H9 (cell line): Measurements from ENCODE around the gene TRPC6. TPM values are rescaled to one million over a fixed set of nuclear protein-coding genes. Genes with fewer than 3 reads are reported as not detected.

Experiments used
- DNase-seq: peaks from one replicate; pipeline ENCODE4 v3.0.0-alpha.2; 2017
- H2AFZ ChIP-seq: one replicate; pipeline ENCODE4 v1.6.1; 2013; ENCODE audit warnings: mild to moderate bottlenecking, low read length, control low read depth, moderate library complexity
- H2AK5ac ChIP-seq: 2 replicates; pipeline ENCODE4 v1.6.1; 2013; ENCODE audit warnings: low read length, control low read depth, mixed read lengths; ENCODE audit not compliant: insufficient read length
- H2BK120ac ChIP-seq: one replicate; pipeline ENCODE4 v1.6.1; 2013; ENCODE audit warnings: low read depth, mild to moderate bottlenecking, low read length, control low read depth, inconsistent platforms; ENCODE audit not compliant: poor library complexity, severe bottlenecking
- H2BK12ac ChIP-seq: 2 replicates; pipeline ENCODE4 v1.6.1; 2013; ENCODE audit warnings: low read length, control low read depth, mixed read lengths, low read depth; ENCODE audit not compliant: insufficient read length
- H2BK15ac ChIP-seq: 2 replicates; pipeline ENCODE4 v1.6.1; 2013; ENCODE audit warnings: low read depth, low read length, control low read depth
- H2BK20ac ChIP-seq: one replicate; pipeline ENCODE4 v1.6.1; 2013; ENCODE audit warnings: low read depth, mild to moderate bottlenecking, low read length, control low read depth, inconsistent platforms; ENCODE audit not compliant: poor library complexity, severe bottlenecking
- H2BK5ac ChIP-seq: 2 replicates; pipeline ENCODE4 v1.6.1; 2013; ENCODE audit warnings: low read length, control low read depth, mixed read lengths; ENCODE audit not compliant: insufficient read length
- H3K14ac ChIP-seq: 2 replicates; pipeline ENCODE4 v1.6.1; 2013; ENCODE audit warnings: low read length, control low read depth; ENCODE audit not compliant: insufficient read depth
- H3K18ac ChIP-seq: 2 replicates; pipeline ENCODE4 v1.6.1; 2013; ENCODE audit warnings: low read depth, mild to moderate bottlenecking, mixed read lengths, low read length, control low read depth; ENCODE audit not compliant: insufficient read length
- H3K23ac ChIP-seq: 2 replicates; pipeline ENCODE4 v1.6.1; 2013; ENCODE audit warnings: low read length, control low read depth, mixed read lengths, low read depth; ENCODE audit not compliant: insufficient read length
- H3K23me2 ChIP-seq: 2 replicates; pipeline ENCODE4 v1.6.1; 2013; ENCODE audit warnings: low read depth, mild to moderate bottlenecking, mixed read lengths, low read length, control low read depth; ENCODE audit not compliant: insufficient read length, poor library complexity, severe bottlenecking
- H3K27ac ChIP-seq: 2 replicates; pipeline ENCODE4 v1.5.1; 2013; ENCODE audit warnings: low read length, control low read depth, mixed read lengths, low read depth; ENCODE audit not compliant: insufficient read length
- H3K27me3 ChIP-seq: 2 replicates; pipeline ENCODE4 v1.6.1; 2013; ENCODE audit warnings: low read length, control low read depth, inconsistent platforms; ENCODE audit not compliant: insufficient read depth
- H3K4ac ChIP-seq: 2 replicates; pipeline ENCODE4 v1.6.1; 2013; ENCODE audit warnings: low read depth, mild to moderate bottlenecking, control low read depth, inconsistent platforms, low read length, moderate library complexity
- H3K4me1 ChIP-seq: 2 replicates; pipeline ENCODE4 v1.6.1; 2013; ENCODE audit warnings: low read length, control low read depth, inconsistent platforms; ENCODE audit not compliant: insufficient read depth
- H3K4me2 ChIP-seq: 2 replicates; pipeline ENCODE4 v1.6.1; 2013; ENCODE audit warnings: low read length, control low read depth, mixed read lengths; ENCODE audit not compliant: insufficient read length, insufficient read depth
- H3K56ac ChIP-seq: 2 replicates; pipeline ENCODE4 v1.6.1; 2013; ENCODE audit warnings: low read depth, mild to moderate bottlenecking, mixed read lengths, low read length, control low read depth; ENCODE audit not compliant: insufficient read length
- H3K79me1 ChIP-seq: 2 replicates; pipeline ENCODE4 v1.6.1; 2013; ENCODE audit warnings: low read depth, mild to moderate bottlenecking, moderate library complexity, low read length, control low read depth, inconsistent platforms; ENCODE audit not compliant: insufficient read depth, poor library complexity, severe bottlenecking
- H3K79me2 ChIP-seq: 2 replicates; pipeline ENCODE4 v1.6.1; 2013; ENCODE audit warnings: low read length, control low read depth, inconsistent platforms; ENCODE audit not compliant: insufficient read depth
- H3K9ac ChIP-seq: 2 replicates; pipeline ENCODE4 v1.6.1; 2013; ENCODE audit warnings: low read length, control low read depth, mixed read lengths; ENCODE audit not compliant: insufficient read length; ENCODE audit errors: extremely low read depth
- H3K9me3 ChIP-seq: one replicate; pipeline ENCODE4 v1.6.1; 2013; ENCODE audit warnings: low read depth, low read length, inconsistent platforms; ENCODE audit not compliant: control insufficient read depth
- H3T11ph ChIP-seq: one replicate; pipeline ENCODE4 v1.6.1; 2013; ENCODE audit warnings: mild to moderate bottlenecking, low read length, control low read depth, inconsistent platforms
- H4K20me1 ChIP-seq: one replicate; pipeline ENCODE4 v1.6.1; 2013; ENCODE audit not compliant: control insufficient read depth, insufficient read length, insufficient read depth
- H4K5ac ChIP-seq: 2 replicates; pipeline ENCODE4 v1.6.1; 2013; ENCODE audit warnings: low read depth, mild to moderate bottlenecking, mixed read lengths, low read length, control low read depth; ENCODE audit not compliant: insufficient read length
- H4K8ac ChIP-seq: replicated peaks from 2 replicates; pipeline ENCODE4 v1.6.1; 2013; ENCODE audit warnings: low read length, control low read depth, mixed read lengths, low read depth; ENCODE audit not compliant: insufficient read length
- H4K91ac ChIP-seq: 2 replicates; pipeline ENCODE4 v1.6.1; 2013; ENCODE audit warnings: low read depth, mild to moderate bottlenecking, moderate library complexity, mixed read lengths, low read length, control low read depth; ENCODE audit not compliant: insufficient read length
- H3K27ac Mint-ChIP-seq, 3 experiments: 2 replicates in 2 of 3; 3 replicates in 1 of 3; pipeline ENCODE4 v1.8.0; 2020 to 2021; ENCODE audit warnings: mixed read lengths in 3 of 3, mild to moderate bottlenecking in 1 of 3, moderate library complexity in 1 of 3
- H3K27me3 Mint-ChIP-seq: 2 replicates; pipeline ENCODE4 v1.8.0; 2021; ENCODE audit warnings: low read depth, mild to moderate bottlenecking, moderate library complexity, mixed read lengths
- H3K36me3 Mint-ChIP-seq, 3 experiments: 2 replicates in 2 of 3; 3 replicates in 1 of 3; pipeline ENCODE4 v1.8.0; 2020 to 2021; ENCODE audit warnings: low read depth in 3 of 3, mixed read lengths in 3 of 3; ENCODE audit not compliant: insufficient read depth in 1 of 3
- H3K4me1 Mint-ChIP-seq, 2 experiments: 2 replicates each; pipeline ENCODE4 v1.8.0; 2020; ENCODE audit warnings: mixed read lengths in 2 of 2
- H3K4me3 Mint-ChIP-seq, 2 experiments: 2 replicates in 1 of 2; 3 replicates in 1 of 2; pipeline ENCODE4 v1.8.0; 2020 to 2021; ENCODE audit warnings: mild to moderate bottlenecking in 2 of 2, mixed read lengths in 2 of 2, moderate library complexity in 1 of 2
- H3K9me3 Mint-ChIP-seq, 2 experiments: 2 replicates in 1 of 2; 3 replicates in 1 of 2; pipeline ENCODE4 v1.8.0; 2020; ENCODE audit warnings: mild to moderate bottlenecking in 2 of 2, mixed read lengths in 2 of 2, moderate library complexity in 1 of 2
- WGBS: extraction: QIAGEN DNeasy Blood & Tissue Kit; methylation state at CpG from one replicate; pipeline ENCODE4 v1.1.7; 2013; ENCODE audit warnings: missing lambda C conversion rate, low lambda C conversion rate, mixed read lengths; ENCODE audit not compliant: insufficient read length; ENCODE audit errors: extremely low coverage; 5-methylcytosine and 5-hydroxymethylcytosine counted together
- total RNA-seq: library from RNA; stranded (reverse); gene quantifications from 2 replicates; pipeline ENCODE4 v1.2.1, GENCODE V29; 2021
- TF ChIP-seq, protein P1 (sequence below): fragments of 200-600 bp; sonication (generic); conservative IDR thresholded peaks from 3 replicates; pipeline ENCODE4 v1.8.0; 2021; ENCODE audit warnings: antibody characterized with exemption, mild to moderate bottlenecking

The TRPC6 gene
- total RNA-seq, 1 experiment from 2014 or later: 14.4 TPM

DNA sequence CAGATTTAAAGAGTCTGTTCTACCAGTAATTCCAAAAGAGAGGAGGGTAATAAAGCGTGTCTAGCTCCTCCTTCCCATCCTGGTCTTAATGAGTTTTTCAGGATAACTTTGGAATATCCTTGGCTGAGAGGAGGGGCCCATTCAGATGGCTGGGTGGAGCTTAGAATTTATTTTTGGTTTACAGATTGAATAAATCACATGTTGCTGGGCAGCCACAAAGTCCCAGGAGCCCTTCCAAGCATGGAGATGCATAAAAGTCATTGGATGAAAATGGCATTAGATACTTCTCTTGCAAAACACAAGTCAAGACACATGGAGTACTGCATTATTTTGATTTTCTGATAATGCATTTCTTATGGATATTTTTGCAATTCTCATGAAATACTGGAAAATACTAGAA, 139.0 kb downstream of the TRPC6 start:
- Histone ChIP-seq H4K8ac (no peak overlapping the region), H2BK5ac (no peak overlapping the region), H2BK120ac (no peak overlapping the region), H3K56ac (no peak overlapping the region), H3K4me1 (no peaks in the 10 kb centered on the region), H3K23me2 (no peaks in the 10 kb centered on the region), H3T11ph (no peak overlapping the region), H3K18ac (no peak overlapping the region), H3K27me3 (no peaks in the 10 kb centered on the region), H3K79me2 (no peaks in the 10 kb centered on the region), H3K23ac (no peak overlapping the region), H3K27ac (no peak overlapping the region), H3K4ac (no peak overlapping the region), H4K20me1 (no peaks in the 10 kb centered on the region), H4K5ac (no peak overlapping the region), H3K4me2 (no peak overlapping the region), H2BK20ac (no peak overlapping the region), H2AK5ac (no peak overlapping the region), H3K14ac (no peak overlapping the region), H2AFZ (no peak overlapping the region), H2BK15ac (no peak overlapping the region), H3K79me1 (no peaks in the 10 kb centered on the region), H4K91ac (no peak overlapping the region), H3K9ac (no peak overlapping the region), H3K9me3 (no peaks in the 10 kb centered on the region), H2BK12ac (no peak overlapping the region)
- no peaks in the 10 kb centered on the region for H3K9me3 Mint-ChIP-seq
- no peaks in the 10 kb centered on the region for H3K27me3 Mint-ChIP-seq
- no peaks in the 10 kb centered on the region for H3K36me3 Mint-ChIP-seq
- peaks cover 0 to 2% of the 10 kb centered on the region in 2 experiments; a peak in 1 of 4 replicates for H3K4me1 Mint-ChIP-seq
- no peak overlapping the region for H3K4me3 Mint-ChIP-seq
- TF ChIP-seq, protein P1, sequence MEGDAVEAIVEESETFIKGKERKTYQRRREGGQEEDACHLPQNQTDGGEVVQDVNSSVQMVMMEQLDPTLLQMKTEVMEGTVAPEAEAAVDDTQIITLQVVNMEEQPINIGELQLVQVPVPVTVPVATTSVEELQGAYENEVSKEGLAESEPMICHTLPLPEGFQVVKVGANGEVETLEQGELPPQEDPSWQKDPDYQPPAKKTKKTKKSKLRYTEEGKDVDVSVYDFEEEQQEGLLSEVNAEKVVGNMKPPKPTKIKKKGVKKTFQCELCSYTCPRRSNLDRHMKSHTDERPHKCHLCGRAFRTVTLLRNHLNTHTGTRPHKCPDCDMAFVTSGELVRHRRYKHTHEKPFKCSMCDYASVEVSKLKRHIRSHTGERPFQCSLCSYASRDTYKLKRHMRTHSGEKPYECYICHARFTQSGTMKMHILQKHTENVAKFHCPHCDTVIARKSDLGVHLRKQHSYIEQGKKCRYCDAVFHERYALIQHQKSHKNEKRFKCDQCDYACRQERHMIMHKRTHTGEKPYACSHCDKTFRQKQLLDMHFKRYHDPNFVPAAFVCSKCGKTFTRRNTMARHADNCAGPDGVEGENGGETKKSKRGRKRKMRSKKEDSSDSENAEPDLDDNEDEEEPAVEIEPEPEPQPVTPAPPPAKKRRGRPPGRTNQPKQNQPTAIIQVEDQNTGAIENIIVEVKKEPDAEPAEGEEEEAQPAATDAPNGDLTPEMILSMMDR: no peak
- DNase-seq: no peak
- WGBS: no CpG with 5 or more reads among the region's 1 CpG
- H3K27ac Mint-ChIP-seq: peak overlapping the region in 1 of 3 experiments; percentile 35; a peak in 1 of 7 replicates
